Neural cell (in vitro differentiated cells): Measurements from ENCODE around the gene PCLAF. TPM values are rescaled to one million over a fixed set of nuclear protein-coding genes. Genes with fewer than 3 reads are reported as not detected.
A peak's percentile ranks its signal among the peaks of the same experiment; 100 is the strongest.

Source experiments
- H2AFZ ChIP-seq: fragments of 200-600, 300-800 bp; sonication (generic), shearing (Covaris generic); 2 replicates; pipeline ENCODE4 v1.6.0; 2014; ENCODE audit warnings: low read depth, mild to moderate bottlenecking, antibody characterized with exemption, low read length, moderate library complexity
- H3F3A ChIP-seq: fragments of 200-600 bp; shearing (Covaris generic); 2 replicates; pipeline ENCODE4 v1.6.1; 2016; ENCODE audit warnings: mild to moderate bottlenecking, moderate library complexity, mixed read lengths, antibody characterized with exemption, low read length; ENCODE audit not compliant: insufficient read depth, poor library complexity, severe bottlenecking
- H3K27ac ChIP-seq: fragments of 200-600, 300-800 bp; sonication (generic), shearing (Covaris generic); 2 replicates; pipeline ENCODE4 v1.5.1; 2014; ENCODE audit warnings: mild to moderate bottlenecking, low read length, moderate library complexity
- H3K27me3 ChIP-seq: fragments of 300-800, 200-600 bp; sonication (generic), shearing (Covaris generic); 2 replicates; pipeline ENCODE4 v1.6.0; 2014; ENCODE audit warnings: mild to moderate bottlenecking, low read depth, low read length, moderate library complexity; ENCODE audit not compliant: insufficient read depth
- H3K36me3 ChIP-seq: fragments of 300-800, 200-600 bp; sonication (generic), shearing (Covaris generic); 2 replicates; pipeline ENCODE4 v1.5.1; 2014; ENCODE audit warnings: mild to moderate bottlenecking, antibody characterized with exemption, low read length, moderate library complexity; ENCODE audit not compliant: insufficient read depth
- H3K4me2 ChIP-seq: fragments of 300-800, 200-600 bp; sonication (generic), shearing (Covaris generic); 2 replicates; pipeline ENCODE4 v1.6.0; 2014; ENCODE audit warnings: mild to moderate bottlenecking, low read length
- H3K4me3 ChIP-seq: fragments of 300-800, 200-600 bp; sonication (generic), shearing (Covaris generic); 2 replicates; pipeline ENCODE4 v1.5.1; 2014; ENCODE audit warnings: mild to moderate bottlenecking, low read length, moderate library complexity
- H3K79me2 ChIP-seq: fragments of 200-600 bp; shearing (Covaris generic); replicated peaks from 2 replicates; pipeline ENCODE4 v1.6.0; 2014; ENCODE audit warnings: mild to moderate bottlenecking, low read length, moderate library complexity; ENCODE audit not compliant: insufficient read depth
- H3K9ac ChIP-seq: fragments of 300-800, 200-600 bp; sonication (generic), shearing (Covaris generic); 2 replicates; pipeline ENCODE4 v1.6.1; 2016; ENCODE audit warnings: mild to moderate bottlenecking, low read length, mixed read lengths
- H3K9me2 ChIP-seq: fragments of 200-600 bp; shearing (Covaris generic); 2 replicates; pipeline ENCODE4 v1.6.1; 2016; ENCODE audit warnings: mild to moderate bottlenecking, low read length, mixed read lengths; ENCODE audit not compliant: insufficient read depth
- H3K9me3 ChIP-seq: fragments of 200-600, 300-800 bp; sonication (generic), shearing (Covaris generic); 2 replicates; pipeline ENCODE4 v1.6.1; 2016; ENCODE audit warnings: mild to moderate bottlenecking, mixed run types, low read length, moderate library complexity, mixed read lengths
- H4K20me1 ChIP-seq: fragments of 200-600 bp; shearing (Covaris generic); 2 replicates; pipeline ENCODE4 v1.6.1; 2016; ENCODE audit warnings: mild to moderate bottlenecking, mixed run types; ENCODE audit not compliant: insufficient read depth
- CTCF ChIP-seq: fragments of 450-650 bp; IDR thresholded peaks from 2 replicates; pipeline ENCODE4 v1.5.1; 2014; ENCODE audit warnings: antibody characterized with exemption, mild to moderate bottlenecking, moderate library complexity; ENCODE audit not compliant: poor library complexity, severe bottlenecking
- EP300 ChIP-seq: fragments of 450-650 bp; conservative IDR thresholded peaks from 2 replicates; pipeline ENCODE4 v1.6.1; 2014; ENCODE audit warnings: antibody characterized with exemption, mild to moderate bottlenecking, moderate library complexity; ENCODE audit not compliant: poor library complexity, severe bottlenecking
- EZH2 ChIP-seq: fragments of 200-600, 300-800 bp; shearing (Covaris generic), sonication (generic); IDR thresholded peaks from 2 replicates; pipeline ENCODE4 v1.6.1; 2014; ENCODE audit warnings: antibody characterized with exemption, low read length, borderline replicate concordance, mild to moderate bottlenecking; ENCODE audit not compliant: insufficient read depth, poor library complexity, severe bottlenecking
- MXI1 ChIP-seq: fragments of 450-650 bp; conservative IDR thresholded peaks from 2 replicates; pipeline ENCODE4 v1.6.1; 2014; ENCODE audit warnings: antibody characterized with exemption, mild to moderate bottlenecking; ENCODE audit not compliant: poor library complexity, severe bottlenecking
- POLR2AphosphoS5 ChIP-seq: IDR thresholded peaks from 2 replicates; pipeline ENCODE4 v1.6.1; 2012
- RAD21 ChIP-seq: fragments of 450-650 bp; conservative IDR thresholded peaks from 2 replicates; pipeline ENCODE4 v1.6.1; 2014; ENCODE audit warnings: antibody characterized with exemption, mild to moderate bottlenecking, moderate library complexity
- REST ChIP-seq: IDR thresholded peaks from 2 replicates; pipeline ENCODE4 v1.6.1; 2012; ENCODE audit warnings: borderline replicate concordance
- SMC3 ChIP-seq: fragments of 450-650 bp; conservative IDR thresholded peaks from 2 replicates; pipeline ENCODE4 v1.6.1; 2014; ENCODE audit warnings: antibody characterized with exemption, mild to moderate bottlenecking, moderate library complexity; ENCODE audit not compliant: poor library complexity
- TAF1 ChIP-seq: IDR thresholded peaks from 2 replicates; pipeline ENCODE4 v1.6.1; 2012; ENCODE audit warnings: low read depth
- polyA minus RNA-seq: library from RNA; depleted of rRNA, polyadenylated mRNA; stranded (reverse); fragments of >200 nt; gene quantifications from 2 replicates; pipeline ENCODE4 v1.2.3, GENCODE V29; 2014
- polyA plus RNA-seq: library from polyadenylated mRNA; depleted of rRNA; stranded (reverse); fragments of >200 nt; gene quantifications from 2 replicates; pipeline ENCODE4 v1.2.3, GENCODE V29; 2014

Gene PCLAF
- polyA plus RNA-seq (5.3 and 10.8 TPM in 2 replicates), polyA minus RNA-seq (1.4 and 1.9 TPM in 2 replicates)

GRCh38 chr15:64381000-64381751, at the start of gene PCLAF:
Gene PCLAF, minus strand, starts transcription at chr15:64381441. Its CDS starts 70 bp downstream, at chr15:64381371.
- Histone ChIP-seq H3K4me3 (peak within 1 kb of the TSS; percentile 75), H3F3A (no peaks in the 10 kb centered on the region), H3K9me3 (no peaks in the 10 kb centered on the region), H3K9ac (no peak within 1 kb of the TSS), H3K36me3 (no peaks in the 10 kb centered on the region), H3K9me2 (no peaks in the 10 kb centered on the region), H3K79me2 (peaks cover 10% of the 10 kb centered on the region), H4K20me1 (no peaks in the 10 kb centered on the region), H2AFZ (no peak within 1 kb of the TSS), H3K27me3 (no peaks in the 10 kb centered on the region), H3K27ac (no peak within 1 kb of the TSS), H3K4me2 (peak within 1 kb of the TSS; percentile 61)
- TF ChIP-seq TAF1 (no peak), RAD21 (no peak), REST (no peak), EP300 (no peak), MXI1 (peak; percentile 59), CTCF (no peak), SMC3 (peak; percentile 19)

- Histone ChIP-seq H3K4me3 (no peak overlapping the region), H3F3A (no peaks in the 10 kb centered on the region), H3K79me2 (no peaks in the 10 kb centered on the region), H3K9me3 (no peaks in the 10 kb centered on the region), H3K27ac (peak overlapping the region; percentile 6), H3K9ac (no peak overlapping the region), H3K9me2 (no peaks in the 10 kb centered on the region), H2AFZ (no peak overlapping the region), H4K20me1 (no peaks in the 10 kb centered on the region), H3K4me2 (no peak overlapping the region), H3K36me3 (peaks cover 4% of the 10 kb centered on the region), H3K27me3 (no peaks in the 10 kb centered on the region)
- no peak for TF ChIP-seq MXI1
- TF ChIP-seq EZH2: no peak
- TF ChIP-seq REST: no peak
- no peak for TF ChIP-seq CTCF
- TF ChIP-seq EP300: no peak
- TF ChIP-seq TAF1: no peak
- TF ChIP-seq RAD21: peak; percentile 35
- TF ChIP-seq SMC3: peak; percentile 37
- peak; percentile 53 for TF ChIP-seq POLR2AphosphoS5
Observed at GRCh38 chr15:64430000-64430735, 48.9 kb upstream of the PCLAF start.
